HEK293 (cell line): ENCODE results near the gene BRD8.
A peak's percentile ranks its signal among the peaks of the same experiment; 100 is the strongest.
"Not testable (repeated sequence)": the region's sequence is repeated elsewhere in the genome, so short reads cannot be mapped to it uniquely, and the experiment has no call there.

Experiments
- CTCF ChIA-PET: fragments of 350-600 bp; formaldehyde crosslinking; extraction: SDS; loops from one replicate; lab custom pipeline; 2021; ENCODE audit warnings: antibody characterized with exemption; lab: Yijun Ruan, JAX
- POLR2A ChIA-PET: fragments of 300-600 bp; formaldehyde crosslinking; extraction: SDS; loops from one replicate; lab custom pipeline; 2020; ENCODE audit warnings: antibody characterized with exemption, inconsistent platforms; lab: Yijun Ruan, JAX
- H3K27ac ChIP-seq: fragments of 200-500 bp; sonication (Bioruptor generic); 2 replicates; pipeline ENCODE4 v1.5.1; 2014; ENCODE audit warnings: low read depth, low read length, control low read depth, inconsistent platforms; ENCODE audit errors: extremely low read depth
- H3K36me3 ChIP-seq, 2 experiments: fragments of 200-500 bp in 1 of 2; sonication (Bioruptor generic) in 1 of 2; 1 replicate in 1 of 2; 2 replicates in 1 of 2; pipeline ENCODE4 v1.5.1; 2014 to 2017; ENCODE audit warnings: inconsistent platforms in 2 of 2, low read length in 2 of 2; ENCODE audit not compliant: control insufficient read depth in 2 of 2, insufficient read depth in 1 of 2
- H3K4me1 ChIP-seq: fragments of 200-500 bp; sonication (Bioruptor generic); 2 replicates; pipeline ENCODE4 v1.5.1; 2014; ENCODE audit warnings: mild to moderate bottlenecking, low read length, inconsistent platforms; ENCODE audit not compliant: control insufficient read depth, insufficient read depth
- H3K4me3 ChIP-seq: 2 replicates; pipeline ENCODE4 v1.5.1; 2011; ENCODE audit warnings: low read depth, mild to moderate bottlenecking, control low read depth, low read length, moderate library complexity
- H3K9me3 ChIP-seq: fragments of 200-500 bp; sonication (Bioruptor generic); 2 replicates; pipeline ENCODE4 v1.5.1; 2014; ENCODE audit warnings: low read depth, low read length, inconsistent platforms; ENCODE audit not compliant: control insufficient read depth, insufficient read depth
- GFI1B ChIP-seq: fragments of 450-650 bp; formaldehyde crosslinking; IDR thresholded peaks from 2 replicates; pipeline ENCODE4 v1.5.1; 2016; ENCODE audit warnings: missing biosample characterization, missing genetic modification characterization
- KLF1 ChIP-seq: fragments of 450-650 bp; formaldehyde crosslinking; IDR thresholded peaks from 2 replicates; pipeline ENCODE4 v1.5.1; 2016; ENCODE audit warnings: missing biosample characterization, missing genetic modification characterization
- KLF16 ChIP-seq: fragments of 450-650 bp; formaldehyde crosslinking; IDR thresholded peaks from 2 replicates; pipeline ENCODE4 v1.5.1; 2017; ENCODE audit warnings: missing biosample characterization, missing genetic modification characterization
- REPIN1 ChIP-seq: fragments of 450-650 bp; formaldehyde crosslinking; IDR thresholded peaks from 2 replicates; pipeline ENCODE4 v1.5.1; 2017; ENCODE audit warnings: missing biosample characterization, missing genetic modification characterization, low read depth
- WT1 ChIP-seq: fragments of 450-650 bp; formaldehyde crosslinking; IDR thresholded peaks from 2 replicates; pipeline ENCODE4 v1.5.1; 2016; ENCODE audit warnings: missing biosample characterization, missing genetic modification characterization
- ZBTB17 ChIP-seq: fragments of 450-650 bp; formaldehyde crosslinking; IDR thresholded peaks from 2 replicates; pipeline ENCODE4 v1.5.1; 2016; ENCODE audit warnings: missing biosample characterization, missing genetic modification characterization
- ZNF112 ChIP-seq: fragments of 450-650 bp; formaldehyde crosslinking; IDR thresholded peaks from 2 replicates; pipeline ENCODE4 v1.5.0; 2017; ENCODE audit warnings: missing biosample characterization, missing genetic modification characterization
- ZNF121 ChIP-seq: fragments of 450-650 bp; formaldehyde crosslinking; IDR thresholded peaks from 2 replicates; pipeline ENCODE4 v1.5.1; 2016; ENCODE audit warnings: missing biosample characterization, missing genetic modification characterization
- ZNF2 ChIP-seq: fragments of 450-650 bp; formaldehyde crosslinking; IDR thresholded peaks from 2 replicates; pipeline ENCODE4 v1.5.1; 2016; ENCODE audit warnings: missing biosample characterization, missing genetic modification characterization
- ZNF610 ChIP-seq: fragments of 450-650 bp; formaldehyde crosslinking; IDR thresholded peaks from 2 replicates; pipeline ENCODE4 v1.5.1; 2016; ENCODE audit warnings: missing biosample characterization, missing genetic modification characterization, borderline replicate concordance
- ZNF664 ChIP-seq: fragments of 450-650 bp; formaldehyde crosslinking; IDR thresholded peaks from 2 replicates; pipeline ENCODE4 v1.5.1; 2016; ENCODE audit warnings: missing biosample characterization, missing genetic modification characterization
- TF ChIP-seq, protein P1 (sequence below): fragments of 450-650 bp; formaldehyde crosslinking; IDR thresholded peaks from 2 replicates; pipeline ENCODE4 v1.5.1; 2016; ENCODE audit warnings: missing biosample characterization, missing genetic modification characterization
- TF ChIP-seq, protein P2 (sequence below): fragments of 450-650 bp; formaldehyde crosslinking; IDR thresholded peaks from 2 replicates; pipeline ENCODE4 v1.5.0; 2017; ENCODE audit warnings: missing biosample characterization, missing genetic modification characterization, borderline replicate concordance
- TF ChIP-seq, protein P3 (sequence below): fragments of 450-650 bp; formaldehyde crosslinking; IDR thresholded peaks from 2 replicates; pipeline ENCODE4 v1.5.1; 2016; ENCODE audit warnings: missing biosample characterization, missing genetic modification characterization
- TF ChIP-seq, protein P4 (sequence below): fragments of 450-650 bp; formaldehyde crosslinking; IDR thresholded peaks from 2 replicates; pipeline ENCODE4 v1.5.1; 2017; ENCODE audit warnings: missing biosample characterization, missing genetic modification characterization

The BRD8 gene

DNA sequence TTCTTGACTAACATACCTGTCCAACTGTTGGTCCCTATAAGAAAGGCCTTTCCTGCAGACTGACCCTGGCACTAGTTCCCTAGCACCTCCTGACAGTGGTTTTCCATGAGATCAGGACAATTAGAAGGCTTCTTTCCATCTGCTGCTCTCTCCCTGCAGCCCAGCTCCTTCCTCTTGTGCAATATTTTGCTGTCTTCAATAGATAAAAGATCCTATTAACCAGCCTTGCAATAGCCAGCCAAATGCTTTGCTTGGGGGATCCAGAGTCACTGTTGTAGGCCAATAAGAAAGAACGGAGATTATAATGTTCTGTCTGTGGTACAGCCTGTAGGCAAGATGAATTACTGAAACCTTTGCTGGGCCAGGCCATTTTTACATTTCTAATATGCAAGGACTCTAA, 20.8 kb downstream of the BRD8 start (continued):
- TF ChIP-seq, protein P1, sequence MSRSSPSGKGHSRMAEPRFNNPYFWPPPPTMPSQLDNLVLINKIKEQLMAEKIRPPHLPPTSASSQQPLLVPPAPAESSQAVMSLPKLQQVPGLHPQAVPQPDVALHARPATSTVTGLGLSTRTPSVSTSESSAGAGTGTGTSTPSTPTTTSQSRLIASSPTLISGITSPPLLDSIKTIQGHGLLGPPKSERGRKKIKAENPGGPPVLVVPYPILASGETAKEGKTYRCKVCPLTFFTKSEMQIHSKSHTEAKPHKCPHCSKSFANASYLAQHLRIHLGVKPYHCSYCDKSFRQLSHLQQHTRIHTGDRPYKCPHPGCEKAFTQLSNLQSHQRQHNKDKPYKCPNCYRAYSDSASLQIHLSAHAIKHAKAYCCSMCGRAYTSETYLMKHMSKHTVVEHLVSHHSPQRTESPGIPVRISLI (tag by site-specific recombination): no peak
- no peak for TF ChIP-seq ZNF2 (tag by site-specific recombination)

DNA sequence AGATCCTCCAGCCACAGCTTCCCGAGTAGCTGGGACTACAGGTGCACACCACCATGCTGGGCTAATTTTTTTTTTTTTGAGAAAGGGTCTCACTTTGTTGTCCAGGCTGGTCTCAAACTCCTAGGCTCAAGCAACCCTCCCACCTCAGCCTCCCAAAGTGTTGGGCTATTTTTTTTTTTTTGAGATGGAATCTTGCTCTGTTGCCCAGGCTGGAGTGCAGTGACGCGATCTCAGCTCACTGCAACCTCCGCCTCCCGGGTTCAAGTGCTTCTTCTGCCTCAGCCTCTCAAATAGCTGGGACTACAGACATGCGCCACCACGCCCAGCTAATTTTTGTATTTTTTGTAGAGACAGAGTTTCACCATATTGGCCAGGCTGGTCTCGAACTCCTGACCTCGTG, 22.5 kb downstream of the BRD8 start:
- not testable (repeated sequence) for H3K27ac ChIP-seq, H3K4me1 ChIP-seq, H3K9me3 ChIP-seq, H3K4me3 ChIP-seq
- peaks cover 48 to 51% of the 10 kb centered on the region in 2 experiments for H3K36me3 ChIP-seq
- POLR2A ChIA-PET: interaction anchor here (0.7 kb wide), 1 partner anchor 272 kb away, joined by 4 read pairs; no protein-coding TSS in a partner anchor
- TF ChIP-seq ZNF121 (tag by site-specific recombination): peak; percentile 76
- CTCF ChIA-PET: interaction anchor here (0.7 to 1.1 kb wide), 2 partner anchors 79 to 293 kb away, joined by 3 to 4 read pairs; no protein-coding TSS in a partner anchor

DNA sequence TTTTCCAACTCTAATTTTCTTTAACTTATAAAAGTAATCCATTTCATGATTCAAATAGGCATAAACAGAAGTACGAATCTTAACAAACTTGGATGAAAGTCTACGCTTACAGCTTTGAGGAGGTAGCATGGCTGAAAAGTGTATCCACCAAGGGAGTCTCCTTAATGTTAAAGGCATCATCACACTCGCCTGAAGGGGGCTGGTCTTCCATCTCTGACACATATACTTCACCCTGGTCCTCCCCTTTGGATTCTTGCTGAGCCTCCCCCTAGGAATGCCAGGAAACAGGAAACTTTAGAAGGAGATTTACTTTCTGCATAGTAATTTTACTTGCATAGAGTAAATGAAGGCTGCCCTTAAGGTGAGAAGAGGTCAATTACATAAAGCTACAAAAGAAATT, 28.9 kb downstream of the BRD8 start:
- ChIA-PET CTCF (interaction anchor here (0.6 to 2.2 kb wide), 5 partner anchors 10 to 828 kb away, joined by 4 to 8 read pairs (median 7); partner anchors contain the start of genes KIF20A and NME5), POLR2A (no interaction called here)
- TF ChIP-seq ZNF112 (tag by site-specific recombination) (no peak), ZBTB17 (tag by site-specific recombination) (no peak), ZNF664 (tag by site-specific recombination) (no peak), KLF16 (tag by site-specific recombination) (no peak), REPIN1 (tag by site-specific recombination) (no peak), ZNF610 (no peak)
- TF ChIP-seq, protein P2, sequence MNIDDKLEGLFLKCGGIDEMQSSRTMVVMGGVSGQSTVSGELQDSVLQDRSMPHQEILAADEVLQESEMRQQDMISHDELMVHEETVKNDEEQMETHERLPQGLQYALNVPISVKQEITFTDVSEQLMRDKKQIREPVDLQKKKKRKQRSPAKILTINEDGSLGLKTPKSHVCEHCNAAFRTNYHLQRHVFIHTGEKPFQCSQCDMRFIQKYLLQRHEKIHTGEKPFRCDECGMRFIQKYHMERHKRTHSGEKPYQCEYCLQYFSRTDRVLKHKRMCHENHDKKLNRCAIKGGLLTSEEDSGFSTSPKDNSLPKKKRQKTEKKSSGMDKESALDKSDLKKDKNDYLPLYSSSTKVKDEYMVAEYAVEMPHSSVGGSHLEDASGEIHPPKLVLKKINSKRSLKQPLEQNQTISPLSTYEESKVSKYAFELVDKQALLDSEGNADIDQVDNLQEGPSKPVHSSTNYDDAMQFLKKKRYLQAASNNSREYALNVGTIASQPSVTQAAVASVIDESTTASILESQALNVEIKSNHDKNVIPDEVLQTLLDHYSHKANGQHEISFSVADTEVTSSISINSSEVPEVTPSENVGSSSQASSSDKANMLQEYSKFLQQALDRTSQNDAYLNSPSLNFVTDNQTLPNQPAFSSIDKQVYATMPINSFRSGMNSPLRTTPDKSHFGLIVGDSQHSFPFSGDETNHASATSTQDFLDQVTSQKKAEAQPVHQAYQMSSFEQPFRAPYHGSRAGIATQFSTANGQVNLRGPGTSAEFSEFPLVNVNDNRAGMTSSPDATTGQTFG (tag by site-specific recombination): no peak
- Histone ChIP-seq H3K36me3 (no peaks in the 10 kb centered on the region; a peak in 1 of 3 replicates), H3K9me3 (no peaks in the 10 kb centered on the region), H3K4me1 (no peaks in the 10 kb centered on the region), H3K4me3 (no peak overlapping the region), H3K27ac (no peak overlapping the region)

DNA sequence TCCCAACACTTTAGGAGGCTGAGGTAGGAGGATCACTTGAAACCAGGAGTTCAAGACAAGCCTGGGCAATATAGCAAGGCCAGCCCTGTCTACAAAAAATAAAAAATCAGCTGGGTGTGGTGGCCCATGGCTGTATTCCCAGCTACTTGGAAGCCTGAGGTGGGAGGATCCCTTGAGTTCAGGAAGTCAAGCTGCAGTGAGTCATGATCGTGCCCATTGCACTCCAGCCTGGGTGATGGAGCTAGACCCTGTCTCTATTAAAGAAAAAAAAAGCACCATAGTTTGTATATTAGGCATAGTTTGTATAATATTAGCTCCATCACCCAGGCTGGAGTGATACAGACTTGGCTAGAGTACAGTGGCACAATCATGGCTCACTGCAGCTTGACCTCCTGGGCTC, 29.6 kb downstream of the BRD8 start:
- Histone ChIP-seq H3K4me1 (no peaks in the 10 kb centered on the region), H3K36me3 (no peaks in the 10 kb centered on the region; a peak in 1 of 3 replicates), H3K27ac (no peak overlapping the region), H3K4me3 (no peak overlapping the region), H3K9me3 (no peaks in the 10 kb centered on the region)
- POLR2A ChIA-PET: interaction anchor here (1.0 kb wide), 1 partner anchor 113 kb away, joined by 3 read pairs; no protein-coding TSS in a partner anchor
- TF ChIP-seq, protein P3, sequence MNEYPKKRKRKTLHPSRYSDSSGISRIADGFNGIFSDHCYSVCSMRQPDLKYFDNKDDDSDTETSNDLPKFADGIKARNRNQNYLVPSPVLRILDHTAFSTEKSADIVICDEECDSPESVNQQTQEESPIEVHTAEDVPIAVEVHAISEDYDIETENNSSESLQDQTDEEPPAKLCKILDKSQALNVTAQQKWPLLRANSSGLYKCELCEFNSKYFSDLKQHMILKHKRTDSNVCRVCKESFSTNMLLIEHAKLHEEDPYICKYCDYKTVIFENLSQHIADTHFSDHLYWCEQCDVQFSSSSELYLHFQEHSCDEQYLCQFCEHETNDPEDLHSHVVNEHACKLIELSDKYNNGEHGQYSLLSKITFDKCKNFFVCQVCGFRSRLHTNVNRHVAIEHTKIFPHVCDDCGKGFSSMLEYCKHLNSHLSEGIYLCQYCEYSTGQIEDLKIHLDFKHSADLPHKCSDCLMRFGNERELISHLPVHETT (tag by site-specific recombination): no peak
- peak; percentile 82 for TF ChIP-seq KLF1 (tag by site-specific recombination)
- TF ChIP-seq, protein P4, sequence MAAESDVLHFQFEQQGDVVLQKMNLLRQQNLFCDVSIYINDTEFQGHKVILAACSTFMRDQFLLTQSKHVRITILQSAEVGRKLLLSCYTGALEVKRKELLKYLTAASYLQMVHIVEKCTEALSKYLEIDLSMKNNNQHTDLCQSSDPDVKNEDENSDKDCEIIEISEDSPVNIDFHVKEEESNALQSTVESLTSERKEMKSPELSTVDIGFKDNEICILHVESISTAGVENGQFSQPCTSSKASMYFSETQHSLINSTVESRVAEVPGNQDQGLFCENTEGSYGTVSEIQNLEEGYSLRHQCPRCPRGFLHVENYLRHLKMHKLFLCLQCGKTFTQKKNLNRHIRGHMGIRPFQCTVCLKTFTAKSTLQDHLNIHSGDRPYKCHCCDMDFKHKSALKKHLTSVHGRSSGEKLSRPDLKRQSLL (tag by site-specific recombination): peak; percentile 65
- 0 out of 2 replicates have a peak, but pooled peaks have one; percentile 19 for TF ChIP-seq WT1 (tag by site-specific recombination)
- no peak for TF ChIP-seq GFI1B (tag by site-specific recombination)
- CTCF ChIA-PET: interaction anchor here (0.5 to 2.2 kb wide), 5 partner anchors 15 to 828 kb away, joined by 3 to 8 read pairs (median 5); no protein-coding TSS in a partner anchor

DNA sequence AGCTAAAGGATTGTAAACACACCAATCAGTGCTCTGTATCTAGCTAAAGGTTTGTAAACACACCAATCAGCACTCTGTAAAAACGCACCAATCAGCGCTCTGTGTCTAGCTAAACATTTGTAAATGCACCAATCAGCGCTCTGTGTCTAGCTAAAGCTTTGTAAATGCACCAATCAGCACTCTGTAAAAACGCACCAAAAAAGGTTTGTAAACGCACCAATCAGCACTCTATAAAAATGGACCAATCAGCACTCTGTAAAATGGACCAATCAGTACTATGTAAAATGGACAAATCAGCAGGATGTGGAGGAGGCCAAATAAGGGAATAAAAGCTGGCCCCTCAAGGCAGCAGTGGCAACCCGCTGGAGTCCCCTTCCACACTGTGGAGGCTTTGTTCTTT, 34.9 kb downstream of the BRD8 start:
- H3K4me1 ChIP-seq, H3K27ac ChIP-seq, POLR2A ChIA-PET, H3K9me3 ChIP-seq, H3K4me3 ChIP-seq, H3K36me3 ChIP-seq: not testable (repeated sequence)
- CTCF ChIA-PET: interaction anchor here (1.3 to 2.6 kb wide), 3 partner anchors 66 to 108 kb away, joined by 4 to 9 read pairs (median 5); no protein-coding TSS in a partner anchor
